Smooth muscle cell (in vitro differentiated cells): ENCODE data around the gene MAP3K20. TPM values are rescaled to one million over a fixed set of nuclear protein-coding genes. Genes with fewer than 3 reads are reported as not detected.

Experiments
- DNase-seq: peaks from one replicate; lab custom pipeline; 2025; ENCODE audit not compliant: unreplicated experiment; lab: John Stamatoyannopoulos, UW
- H2AFZ ChIP-seq: fragments of 200-600 bp; sonication (generic); 2 replicates; pipeline ENCODE4 v1.6.0; 2016; ENCODE audit warnings: antibody characterized with exemption, low read depth, mild to moderate bottlenecking
- H3F3A ChIP-seq: fragments of 200-600 bp; sonication (generic); 2 replicates; pipeline ENCODE4 v1.6.0; 2017; ENCODE audit warnings: antibody characterized with exemption, low read depth
- H3K27ac ChIP-seq: fragments of 200-600 bp; sonication (generic); 2 replicates; pipeline ENCODE4 v1.5.1; 2016; ENCODE audit warnings: low read depth, mild to moderate bottlenecking
- H3K27me3 ChIP-seq: fragments of 200-600 bp; sonication (generic); 2 replicates; pipeline ENCODE4 v1.6.1; 2016; ENCODE audit warnings: low read depth, mild to moderate bottlenecking
- H3K36me3 ChIP-seq: fragments of 200-600 bp; sonication (generic); 2 replicates; pipeline ENCODE4 v1.5.1; 2016; ENCODE audit warnings: low read depth
- H3K4me1 ChIP-seq: fragments of 200-600 bp; sonication (generic); 2 replicates; pipeline ENCODE4 v1.5.1; 2016; ENCODE audit warnings: low read depth
- H3K4me2 ChIP-seq: fragments of 200-600 bp; sonication (generic); 2 replicates; pipeline ENCODE4 v1.6.0; 2016; ENCODE audit warnings: mild to moderate bottlenecking
- H3K4me3 ChIP-seq: fragments of 200-600 bp; sonication (generic); 2 replicates; pipeline ENCODE4 v1.5.1; 2016; ENCODE audit warnings: mild to moderate bottlenecking
- H3K79me2 ChIP-seq: fragments of 200-600 bp; sonication (generic); 2 replicates; pipeline ENCODE4 v1.6.0; 2016; ENCODE audit warnings: low read depth, mild to moderate bottlenecking
- H3K9ac ChIP-seq: fragments of 200-600 bp; sonication (generic); 2 replicates; pipeline ENCODE4 v1.6.0; 2016; ENCODE audit warnings: low read depth
- H3K9me3 ChIP-seq: fragments of 200-600 bp; sonication (generic); replicated peaks from 2 replicates; pipeline ENCODE4 v1.5.1; 2016; ENCODE audit warnings: low read depth
- H4K20me1 ChIP-seq: fragments of 200-600 bp; sonication (generic); 2 replicates; pipeline ENCODE4 v1.6.0; 2016; ENCODE audit warnings: low read depth
- WGBS: methylation state at CpG from one replicate; pipeline ENCODE4 v1.1.7; 2016; ENCODE audit warnings: low lambda C conversion rate; 5-methylcytosine and 5-hydroxymethylcytosine counted together
- polyA plus RNA-seq: library from polyadenylated mRNA; unstranded; fragments of >200 nt; fragmentation: Nextera tagmentation; extraction: Ambion mirVana; gene quantifications from 2 replicates; pipeline ENCODE4 v1.2.1, GENCODE V29; 2016
- total RNA-seq: library from RNA; depleted of rRNA; stranded (reverse); fragments of >200 nt; gene quantifications from 2 replicates; pipeline ENCODE4 v1.2.3, GENCODE V29; 2014
- TF ChIP-seq, protein P1 (sequence below): fragments of 200-600 bp; sonication (generic); IDR thresholded peaks from 2 replicates; pipeline ENCODE4 v1.5.1; 2017; ENCODE audit warnings: borderline replicate concordance, mild to moderate bottlenecking, antibody characterized with exemption; ENCODE audit not compliant: insufficient read depth, poor library complexity, severe bottlenecking

Gene MAP3K20
- total and polyA plus RNA-seq, 2 experiments from 2014 or later, result 25.8 to 29.2 TPM

DNA sequence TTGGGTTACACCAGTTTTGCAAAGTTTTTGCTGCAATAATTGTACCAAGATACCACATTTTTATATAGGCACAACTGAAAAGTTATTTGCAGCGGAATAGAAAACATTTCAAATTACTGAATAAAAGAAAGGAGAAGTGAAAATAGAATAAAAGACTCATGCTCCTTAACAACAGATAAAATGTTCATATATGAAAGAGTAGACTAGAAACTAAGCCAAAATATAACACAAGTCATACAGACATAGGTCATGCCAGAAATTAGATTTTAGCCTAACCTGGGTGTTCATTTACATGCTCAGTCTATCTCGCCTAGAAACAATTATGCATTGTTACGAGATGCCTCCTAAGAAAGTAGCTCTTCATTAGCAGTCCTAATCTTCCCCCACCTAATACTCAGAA lies 16.4 kb upstream of the MAP3K20 start:
- WGBS, result 100% methylated on average over 3 of the region's 3 CpGs
- no peak for DNase-seq

DNA sequence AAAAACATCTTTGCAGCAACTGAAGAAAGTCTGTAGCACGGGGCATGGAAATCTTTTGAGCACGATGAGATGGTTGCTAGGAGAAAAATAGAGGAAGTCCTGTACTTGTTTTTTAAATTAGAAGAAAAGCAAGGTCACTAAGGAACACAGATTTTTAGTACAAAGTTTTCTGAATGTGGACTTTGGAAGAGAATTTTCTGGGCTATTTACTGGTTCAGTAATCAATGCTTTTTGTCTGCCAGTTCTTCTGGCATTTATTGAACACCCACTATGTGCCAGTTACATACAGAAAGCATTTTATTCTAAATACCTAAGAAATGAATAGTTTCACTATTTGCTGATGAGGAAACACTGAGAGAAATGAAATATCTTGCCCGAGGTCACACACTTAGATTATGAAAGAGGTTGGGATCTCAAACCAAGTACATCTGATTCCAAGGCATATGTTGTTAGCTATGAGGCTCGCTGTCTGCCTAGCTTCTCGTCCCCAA lies 15.6 kb upstream of the MAP3K20 start:
- Histone ChIP-seq H3K9ac (no peak overlapping the region), H3K4me1 (no peaks in the 10 kb centered on the region), H3K4me3 (no peak overlapping the region), H3F3A (no peaks in the 10 kb centered on the region), H3K36me3 (no peaks in the 10 kb centered on the region), H3K27ac (no peak overlapping the region), H3K27me3 (no peaks in the 10 kb centered on the region), H3K9me3 (no peaks in the 10 kb centered on the region), H2AFZ (no peak overlapping the region), H3K4me2 (no peak overlapping the region), H3K79me2 (no peaks in the 10 kb centered on the region), H4K20me1 (no peaks in the 10 kb centered on the region)
- whole genome bisulfite sequencing, result 77% methylated on average over 5 of the region's 5 CpGs
- no peak for DNase-seq
- TF ChIP-seq, protein P1, sequence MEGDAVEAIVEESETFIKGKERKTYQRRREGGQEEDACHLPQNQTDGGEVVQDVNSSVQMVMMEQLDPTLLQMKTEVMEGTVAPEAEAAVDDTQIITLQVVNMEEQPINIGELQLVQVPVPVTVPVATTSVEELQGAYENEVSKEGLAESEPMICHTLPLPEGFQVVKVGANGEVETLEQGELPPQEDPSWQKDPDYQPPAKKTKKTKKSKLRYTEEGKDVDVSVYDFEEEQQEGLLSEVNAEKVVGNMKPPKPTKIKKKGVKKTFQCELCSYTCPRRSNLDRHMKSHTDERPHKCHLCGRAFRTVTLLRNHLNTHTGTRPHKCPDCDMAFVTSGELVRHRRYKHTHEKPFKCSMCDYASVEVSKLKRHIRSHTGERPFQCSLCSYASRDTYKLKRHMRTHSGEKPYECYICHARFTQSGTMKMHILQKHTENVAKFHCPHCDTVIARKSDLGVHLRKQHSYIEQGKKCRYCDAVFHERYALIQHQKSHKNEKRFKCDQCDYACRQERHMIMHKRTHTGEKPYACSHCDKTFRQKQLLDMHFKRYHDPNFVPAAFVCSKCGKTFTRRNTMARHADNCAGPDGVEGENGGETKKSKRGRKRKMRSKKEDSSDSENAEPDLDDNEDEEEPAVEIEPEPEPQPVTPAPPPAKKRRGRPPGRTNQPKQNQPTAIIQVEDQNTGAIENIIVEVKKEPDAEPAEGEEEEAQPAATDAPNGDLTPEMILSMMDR, result no peak

More for the DNA sequence above, 16.4 kb upstream of the MAP3K20 start:
- Histone ChIP-seq H3K9ac (no peak overlapping the region), H3F3A (no peaks in the 10 kb centered on the region), H3K79me2 (no peaks in the 10 kb centered on the region), H3K4me3 (no peak overlapping the region), H3K27me3 (no peaks in the 10 kb centered on the region), H2AFZ (no peak overlapping the region), H3K36me3 (no peaks in the 10 kb centered on the region), H3K4me2 (no peak overlapping the region), H4K20me1 (no peaks in the 10 kb centered on the region), H3K9me3 (no peaks in the 10 kb centered on the region), H3K27ac (no peak overlapping the region), H3K4me1 (peaks cover 1% of the 10 kb centered on the region)
- TF ChIP-seq, protein P1, result no peak

DNA sequence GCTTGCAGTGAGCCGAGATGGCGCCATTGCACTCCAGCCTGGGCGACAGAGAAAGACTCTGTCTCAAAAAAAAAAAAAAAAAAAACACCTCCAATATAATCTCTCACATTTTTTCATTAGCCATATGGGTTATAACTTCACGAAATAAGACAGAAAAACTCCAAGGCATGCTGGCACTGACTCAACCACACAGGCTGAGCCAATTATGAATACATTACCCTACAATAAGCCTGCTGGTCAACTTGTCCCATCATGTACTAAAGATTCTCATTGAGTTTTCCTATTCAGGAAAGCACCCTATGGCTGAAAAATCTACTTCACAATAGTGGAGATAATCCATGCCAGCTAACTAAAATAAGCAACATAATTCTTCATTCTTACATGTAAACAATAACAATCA lies 12.8 kb upstream of the MAP3K20 start:
- DNase-seq, result no peak
- H3K27me3 ChIP-seq, result no peaks in the 10 kb centered on the region
- no peaks in the 10 kb centered on the region for H4K20me1 ChIP-seq
- H2AFZ ChIP-seq, result no peak overlapping the region
- H3K79me2 ChIP-seq, result no peaks in the 10 kb centered on the region
- H3K4me2 ChIP-seq, result no peak overlapping the region
- H3K9me3 ChIP-seq, result no peaks in the 10 kb centered on the region
- no peaks in the 10 kb centered on the region for H3K36me3 ChIP-seq
- no peaks in the 10 kb centered on the region for H3K4me1 ChIP-seq
- no peak overlapping the region for H3K9ac ChIP-seq
- TF ChIP-seq, protein P1, result no peak
- H3F3A ChIP-seq, result no peaks in the 10 kb centered on the region
- H3K27ac ChIP-seq, result no peak overlapping the region
- H3K4me3 ChIP-seq, result no peak overlapping the region
- WGBS, result 89% methylated on average over 4 of the region's 4 CpGs

DNA sequence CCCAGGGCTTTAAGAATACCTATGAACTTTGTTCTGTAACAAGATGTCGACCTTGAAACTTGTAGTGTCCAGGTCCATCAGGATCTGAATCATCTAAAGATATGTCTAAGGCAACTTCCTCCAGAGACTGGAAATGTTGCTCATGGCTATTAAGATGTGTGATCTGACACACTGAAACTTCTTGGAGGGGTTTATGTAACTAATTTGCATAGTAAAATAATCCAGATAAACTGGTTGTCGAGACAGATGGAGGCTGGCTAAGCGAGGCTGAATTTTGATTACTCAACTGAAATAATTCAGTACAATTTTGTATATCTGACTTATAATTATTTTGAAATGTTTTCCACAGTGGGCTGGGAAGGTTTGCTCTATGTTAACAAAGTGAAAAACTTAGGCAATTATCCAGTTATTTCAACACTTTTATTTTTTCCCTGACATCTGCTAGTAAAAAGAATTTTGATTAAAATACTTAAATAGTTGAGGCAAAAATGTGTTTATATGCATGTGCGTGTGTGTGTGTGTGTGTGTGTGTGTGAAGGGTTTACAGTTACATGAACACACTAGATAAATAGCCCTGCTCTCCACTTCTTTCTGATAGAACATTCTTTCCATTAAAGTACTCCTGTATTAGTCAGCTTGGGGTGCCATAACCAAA lies 11.4 kb upstream of the MAP3K20 start:
- Histone ChIP-seq H2AFZ (no peak overlapping the region), H3K4me1 (no peaks in the 10 kb centered on the region), H3K4me2 (no peak overlapping the region), H3F3A (no peaks in the 10 kb centered on the region), H3K36me3 (no peaks in the 10 kb centered on the region), H3K4me3 (no peak overlapping the region), H3K9me3 (no peaks in the 10 kb centered on the region), H3K27ac (no peak overlapping the region), H3K79me2 (no peaks in the 10 kb centered on the region), H3K27me3 (no peaks in the 10 kb centered on the region), H3K9ac (no peak overlapping the region), H4K20me1 (no peaks in the 10 kb centered on the region)
- TF ChIP-seq, protein P1, result no peak
- DNase-seq, result no peak
- WGBS, result 76% methylated on average over 4 of the region's 4 CpGs
